Naive B cell (primary cell): ENCODE data around the gene MARK3. TPM values are rescaled to one million over a fixed set of nuclear protein-coding genes. Genes with fewer than 3 reads are reported as not detected.
"Not testable (repeated sequence)": the region's sequence is repeated elsewhere in the genome, so short reads cannot be mapped to it uniquely, and the experiment has no call there.

Source experiments
- ATAC-seq, 2 donors: fragments of 150-1000 bp; cut with Tn5 transposase; 2 replicates each; pipeline ENCODE4 v1.10.0; 2021; ENCODE audit warnings: low read depth in 2 of 2, mild to moderate bottlenecking in 2 of 2, moderate library complexity in 2 of 2
- DNase-seq: peaks from one replicate; pipeline ENCODE4 v3.0.0; 2022
- H3K27ac Mint-ChIP-seq, 6 donors: one replicate each; pipeline ENCODE4 v1.8.0; 2020 to 2022; ENCODE audit warnings: mild to moderate bottlenecking in 6 of 6, mixed read lengths in 6 of 6, moderate library complexity in 5 of 6, inconsistent platforms in 2 of 6
- H3K27me3 Mint-ChIP-seq, 3 donors: one replicate each; pipeline ENCODE4 v1.8.0; 2021 to 2022; ENCODE audit warnings: mixed read lengths in 3 of 3, mild to moderate bottlenecking in 1 of 3
- H3K36me3 Mint-ChIP-seq, 2 donors: one replicate each; pipeline ENCODE4 v1.8.0; 2020 to 2022; ENCODE audit warnings: mixed read lengths in 2 of 2, inconsistent platforms in 1 of 2, mild to moderate bottlenecking in 1 of 2
- H3K4me1 Mint-ChIP-seq, 3 donors: one replicate each; pipeline ENCODE4 v1.8.0; 2020 to 2022; ENCODE audit warnings: mixed read lengths in 3 of 3, inconsistent platforms in 1 of 3, mild to moderate bottlenecking in 1 of 3, moderate library complexity in 1 of 3
- H3K4me3 Mint-ChIP-seq, 8 donors: one replicate each; pipeline ENCODE4 v1.8.0; 2020 to 2022; ENCODE audit warnings: mild to moderate bottlenecking in 8 of 8, mixed read lengths in 8 of 8, moderate library complexity in 8 of 8, inconsistent platforms in 2 of 8
- H3K9me3 Mint-ChIP-seq, 7 donors: one replicate each; pipeline ENCODE4 v1.8.0; 2020 to 2022; ENCODE audit warnings: mixed read lengths in 7 of 7, mild to moderate bottlenecking in 5 of 7, inconsistent platforms in 2 of 7, moderate library complexity in 1 of 7
- polyA plus RNA-seq, 6 donors: library from polyadenylated mRNA; unstranded; fragments of 300-500 nt; fragmentation: Illumina TruSeq; gene quantifications; one replicate each; pipeline ENCODE4 v1.2.3, GENCODE V29; 2021; ENCODE audit warnings: low read depth in 6 of 6

MARK3 gene
- polyA plus RNA-seq, 6 donors from 2014 or later: 31.4 to 61.4 (median 34.6) TPM

DNA sequence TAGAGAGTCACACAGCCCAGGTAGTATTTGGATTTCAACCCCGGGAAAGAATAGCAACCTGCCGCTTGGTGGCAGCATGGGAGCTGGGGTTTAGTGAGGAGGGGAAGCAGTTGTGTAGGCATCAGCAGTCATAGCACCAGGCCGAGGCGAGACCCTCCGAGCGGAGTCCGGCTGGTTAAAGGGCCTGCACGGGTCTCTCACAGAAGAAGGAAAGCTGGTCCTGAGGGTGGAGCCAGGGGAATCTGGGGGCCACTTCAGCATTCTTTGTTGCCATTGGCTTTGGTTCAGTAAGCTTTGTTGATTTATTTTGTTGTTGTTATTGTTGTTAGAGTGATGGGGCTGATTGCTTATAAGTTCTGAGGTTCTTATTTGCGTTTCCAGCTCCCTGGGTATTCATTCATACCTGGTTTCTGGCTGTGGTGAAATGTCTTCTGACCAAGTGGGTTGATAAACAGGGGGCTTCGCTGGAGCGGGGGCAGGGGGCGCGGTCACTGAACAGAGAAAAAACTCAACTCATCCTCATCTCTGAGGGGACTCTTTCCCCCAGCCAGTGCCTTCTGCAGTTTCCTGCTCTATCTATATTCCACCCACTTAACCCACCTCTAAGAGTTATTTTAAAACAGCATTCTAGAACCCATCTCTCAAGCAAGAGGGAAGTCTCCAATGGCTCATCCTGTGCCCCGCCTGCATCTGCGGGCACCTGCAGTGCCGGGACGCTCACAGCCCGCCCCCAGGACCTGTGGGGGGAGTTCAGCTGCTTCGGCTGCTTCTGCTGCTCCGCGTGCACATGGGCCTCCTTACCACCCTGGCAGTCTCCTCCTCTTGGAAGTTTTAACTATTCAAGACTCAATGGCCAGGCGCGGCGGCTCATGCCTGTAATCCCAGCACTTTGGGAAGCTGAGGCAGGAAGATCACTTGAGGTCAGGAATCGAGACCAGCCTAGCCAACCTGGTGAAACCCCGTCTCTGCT is 125.8 kb downstream of the MARK3 start:
- no peak for ATAC-seq
- Mint-ChIP-seq H3K36me3 (peaks cover 0 to 4% of the 10 kb centered on the region in 2 donors), H3K27ac (peak overlapping the region in 4 of 6 donors; percentile 18 to 77 (median 58)), H3K27me3 (no peaks in the 10 kb centered on the region), H3K9me3 (no peaks in the 10 kb centered on the region), H3K4me3 (no peak overlapping the region), H3K4me1 (peaks cover 3 to 4% (median 3%) of the 10 kb centered on the region in 3 donors)
- no peak for DNase-seq

DNA sequence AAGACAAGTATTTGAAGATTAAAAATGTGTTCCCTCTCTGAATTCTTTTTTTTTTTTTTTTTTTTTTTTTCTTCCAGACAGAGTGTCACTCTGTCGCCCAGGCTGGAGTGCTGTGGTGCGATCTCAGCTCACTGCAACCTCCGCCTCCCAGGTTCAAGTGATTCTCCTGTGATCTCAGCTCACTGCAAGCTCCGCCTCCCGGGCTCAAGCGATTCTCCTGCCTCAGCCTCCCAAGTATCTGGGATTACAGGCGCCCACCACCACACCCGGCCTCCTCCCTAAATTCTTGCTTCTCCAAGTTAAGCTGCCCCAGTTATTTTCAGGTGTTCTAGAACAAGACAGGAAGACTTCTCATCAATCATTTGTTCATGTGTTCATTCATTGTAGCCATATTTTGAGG is 127.0 kb downstream of the MARK3 start:
- H3K36me3 Mint-ChIP-seq, DNase-seq, H3K4me1 Mint-ChIP-seq, H3K9me3 Mint-ChIP-seq, H3K27me3 Mint-ChIP-seq, H3K4me3 Mint-ChIP-seq, ATAC-seq: not testable (repeated sequence)
- H3K27ac Mint-ChIP-seq: peak overlapping the region in 1 of 6 donors; percentile 20

DNA sequence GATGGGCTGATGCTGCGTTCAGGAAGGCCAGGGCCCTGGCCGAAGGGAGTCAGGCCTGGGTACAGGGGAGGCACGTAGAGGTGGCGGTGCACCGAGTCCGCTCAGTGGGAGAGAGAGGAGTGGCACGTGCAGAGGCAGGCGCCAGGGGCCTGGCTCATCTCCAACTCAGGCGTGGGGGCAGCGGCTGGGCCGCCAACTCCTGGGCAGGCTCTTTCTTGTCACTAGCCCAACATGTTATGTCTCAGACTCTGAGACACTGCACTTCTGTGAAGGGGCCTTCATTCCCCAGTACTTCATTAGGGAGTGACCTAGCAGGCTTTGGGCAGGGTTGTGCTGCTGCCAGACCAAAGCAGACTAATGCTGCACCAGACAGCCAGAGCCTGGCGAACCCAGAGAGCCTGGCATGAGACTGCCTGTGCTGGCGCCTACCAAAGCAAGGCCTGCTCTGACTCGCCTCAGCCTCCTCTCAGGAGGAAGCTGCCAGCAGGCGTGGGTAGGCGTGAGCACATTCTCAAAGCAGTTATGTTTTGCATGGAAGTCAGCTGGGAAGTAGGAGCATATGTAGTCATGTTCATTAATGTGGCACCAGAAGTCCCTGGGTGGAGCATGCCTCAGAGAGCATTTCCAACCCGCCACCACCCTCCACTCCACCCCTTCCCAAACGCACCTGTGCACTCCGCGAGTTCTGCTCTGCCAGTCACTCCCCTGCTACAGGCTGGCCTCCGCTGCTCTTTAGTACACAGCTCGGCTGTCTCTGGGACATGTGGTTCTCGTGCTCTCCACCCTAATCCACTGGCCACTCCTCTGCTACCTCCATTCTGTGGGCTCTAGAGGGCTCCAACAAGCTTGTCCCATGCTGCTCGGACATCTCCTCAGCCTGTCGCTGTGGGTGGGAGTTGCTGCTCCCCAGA is 127.7 kb downstream of the MARK3 start:
- peak overlapping the region in 1 of 6 donors; percentile 49 for H3K27ac Mint-ChIP-seq
- H3K36me3 Mint-ChIP-seq: peaks cover 0 to 4% of the 10 kb centered on the region in 2 donors
- H3K9me3 Mint-ChIP-seq: no peaks in the 10 kb centered on the region
- peaks cover 0 to 4% (median 3%) of the 10 kb centered on the region in 3 donors for H3K4me1 Mint-ChIP-seq
- DNase-seq: no peak
- H3K4me3 Mint-ChIP-seq: no peak overlapping the region
- no peaks in the 10 kb centered on the region for H3K27me3 Mint-ChIP-seq
- ATAC-seq: no peak

- Mint-ChIP-seq H3K4me3 (no peak overlapping the region), H3K27ac (peak overlapping the region in 3 of 6 donors; percentile 15 to 80 (median 40)), H3K36me3 (no peaks in the 10 kb centered on the region), H3K9me3 (no peaks in the 10 kb centered on the region), H3K27me3 (peaks cover 0 to 12% (median 8%) of the 10 kb centered on the region in 3 donors), H3K4me1 (peaks cover 4 to 11% (median 7%) of the 10 kb centered on the region in 3 donors)
- DNase-seq (no peak), ATAC-seq (no peak)
Observed at GRCh38 chr14:103514596-103515421, 129.6 kb downstream of the MARK3 start.

- Mint-ChIP-seq H3K4me3 (peak overlapping the region in 1 of 8 donors; percentile 63), H3K27me3 (peaks cover 0 to 13% (median 8%) of the 10 kb centered on the region in 3 donors), H3K27ac (peak overlapping the region in 1 of 6 donors; percentile 47)
Observed at GRCh38 chr14:103516426-103517173, 131.4 kb downstream of the MARK3 start.

DNA sequence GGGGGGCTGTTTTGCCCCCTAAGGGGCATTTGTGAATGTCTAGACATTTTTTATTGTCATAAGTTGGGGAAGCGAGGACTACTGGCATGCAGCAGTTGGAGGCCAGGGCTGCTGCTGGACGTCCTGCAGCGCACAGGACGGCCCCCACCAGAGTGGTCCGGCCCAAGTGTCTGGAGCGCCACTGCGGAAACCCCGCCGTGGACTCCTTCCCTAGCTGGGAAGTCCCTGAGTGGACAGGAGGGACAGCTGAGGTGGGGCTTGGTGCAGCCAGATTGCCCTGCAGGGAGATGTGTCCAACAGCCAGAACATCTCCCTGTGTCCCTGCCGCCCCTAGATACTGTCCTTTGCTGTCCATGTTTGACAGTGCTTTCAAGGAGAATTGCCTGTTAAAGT is 132.0 kb downstream of the MARK3 start:
- DNase-seq (no peak), ATAC-seq (no peak)
- H3K9me3 Mint-ChIP-seq: no peaks in the 10 kb centered on the region
- peak overlapping the region in 1 of 6 donors; percentile 47 for H3K27ac Mint-ChIP-seq
- peak overlapping the region in 1 of 8 donors; percentile 63 for H3K4me3 Mint-ChIP-seq
- no peaks in the 10 kb centered on the region for H3K36me3 Mint-ChIP-seq
- H3K4me1 Mint-ChIP-seq: peaks cover 7 to 11% (median 7%) of the 10 kb centered on the region in 3 donors
- peaks cover 0 to 13% (median 8%) of the 10 kb centered on the region in 3 donors for H3K27me3 Mint-ChIP-seq

More at GRCh38 chr14:103516426-103517173, 131.4 kb downstream of the MARK3 start:
- Mint-ChIP-seq H3K4me1 (peaks cover 7 to 11% (median 7%) of the 10 kb centered on the region in 3 donors), H3K36me3 (no peaks in the 10 kb centered on the region), H3K9me3 (no peaks in the 10 kb centered on the region)
- DNase-seq (no peak), ATAC-seq (no peak)

DNA sequence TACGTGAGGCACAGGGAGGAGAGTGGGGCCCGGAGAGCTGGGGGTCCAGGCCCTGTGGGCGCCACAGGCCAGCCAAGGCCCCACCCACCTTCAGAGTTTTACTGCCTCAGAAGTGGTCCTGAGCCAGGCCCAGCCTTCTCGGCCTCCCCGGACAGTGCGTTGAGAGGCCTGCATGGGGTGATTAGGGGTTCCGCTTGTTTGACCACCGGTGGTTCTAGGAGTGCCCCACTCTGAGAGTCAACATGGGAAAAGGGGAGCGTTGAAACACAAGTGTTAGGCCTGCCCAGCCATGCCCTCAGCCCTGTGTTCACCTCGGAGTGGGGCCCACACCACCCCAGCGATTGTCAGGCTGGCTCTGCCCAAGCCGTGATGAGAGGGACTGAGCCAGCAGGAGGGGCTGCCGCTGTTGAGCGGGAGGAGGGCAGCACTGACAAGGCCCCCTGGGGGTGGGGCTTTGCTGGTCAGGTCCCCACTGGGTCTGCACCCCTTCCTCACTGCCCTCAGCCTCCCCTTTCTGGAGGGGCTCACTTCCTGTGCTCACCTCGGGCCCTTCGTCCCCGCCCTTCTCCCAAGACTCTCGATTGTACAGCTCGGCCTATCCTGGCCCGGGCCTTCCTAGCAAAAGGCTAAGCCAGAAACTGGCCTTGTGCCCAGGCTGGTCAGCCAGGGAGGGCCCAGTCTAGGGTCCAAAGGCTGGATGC is 132.7 kb downstream of the MARK3 start:
- Mint-ChIP-seq H3K9me3 (no peaks in the 10 kb centered on the region), H3K4me3 (peak overlapping the region in 1 of 8 donors; percentile 75), H3K4me1 (peaks cover 7 to 11% (median 7%) of the 10 kb centered on the region in 3 donors), H3K36me3 (no peaks in the 10 kb centered on the region), H3K27ac (no peak overlapping the region), H3K27me3 (peaks cover 0 to 13% (median 8%) of the 10 kb centered on the region in 3 donors)
- DNase-seq (no peak), ATAC-seq (no peak)

GRCh38 chr14:103518422-103519042 is 133.3 kb downstream of the MARK3 start:
- peak in 1 of 2 donors; percentile 27 for ATAC-seq
- peak overlapping the region in 2 of 8 donors; percentile 65 to 75 for H3K4me3 Mint-ChIP-seq
- H3K27ac Mint-ChIP-seq: peak overlapping the region in 1 of 6 donors; percentile 10

GRCh38 chr14:103519043-103519836 is 134.0 kb downstream of the MARK3 start:
- no peak for ATAC-seq
- no peak for DNase-seq
- Mint-ChIP-seq H3K27ac (peak overlapping the region in 4 of 6 donors; percentile 10 to 60 (median 47)), H3K4me1 (peaks cover 7 to 11% (median 9%) of the 10 kb centered on the region in 3 donors), H3K4me3 (peak overlapping the region; percentile 37 to 88 (median 70)), H3K9me3 (no peaks in the 10 kb centered on the region), H3K36me3 (no peaks in the 10 kb centered on the region), H3K27me3 (peaks cover 0 to 13% (median 12%) of the 10 kb centered on the region in 3 donors)

More at GRCh38 chr14:103518422-103519042, 133.3 kb downstream of the MARK3 start:
- Mint-ChIP-seq H3K27me3 (peaks cover 0 to 13% (median 9%) of the 10 kb centered on the region in 3 donors), H3K4me1 (peaks cover 7 to 11% (median 8%) of the 10 kb centered on the region in 3 donors), H3K9me3 (no peaks in the 10 kb centered on the region), H3K36me3 (no peaks in the 10 kb centered on the region)
- peak; percentile 46 for DNase-seq

GRCh38 chr14:103519837-103520212 is 134.6 kb downstream of the MARK3 start:
- no peak for DNase-seq
- Mint-ChIP-seq H3K9me3 (no peaks in the 10 kb centered on the region), H3K27me3 (peaks cover 0 to 13% (median 12%) of the 10 kb centered on the region in 3 donors), H3K27ac (peak overlapping the region in 2 of 6 donors; percentile 45 to 80), H3K4me1 (peaks cover 7 to 11% (median 9%) of the 10 kb centered on the region in 3 donors), H3K4me3 (peak overlapping the region; percentile 41 to 86 (median 66)), H3K36me3 (no peaks in the 10 kb centered on the region)
- ATAC-seq: no peak
